NCI-H82 treated with DMSO at 0.1 percent for 48 hours (cell line): ENCODE data around the gene ERCC6L2.

Experiments
- DNase-seq: peaks from one replicate; lab custom pipeline; 2025; ENCODE audit not compliant: unreplicated experiment; lab: John Stamatoyannopoulos, UW

Gene ERCC6L2

GRCh38 chr9:95920017-95920416 lies 44.5 kb downstream of the ERCC6L2 start:
- DNase-seq = no peak

GRCh38 chr9:95923794-95924193 lies 48.3 kb downstream of the ERCC6L2 start:
- no peak for DNase-seq

GRCh38 chr9:95924987-95925386 lies 49.5 kb downstream of the ERCC6L2 start:
- DNase-seq = no peak

GRCh38 chr9:95927271-95928004 lies 51.9 kb downstream of the ERCC6L2 start:
- DNase-seq = no peak

GRCh38 chr9:95930277-95930676 lies 54.8 kb downstream of the ERCC6L2 start:
- no peak for DNase-seq

- no peak for DNase-seq
Observed at GRCh38 chr9:95935861-95936578, 60.5 kb downstream of the ERCC6L2 start.

- DNase-seq = no peak
Observed at GRCh38 chr9:95936579-95937075, 61.1 kb downstream of the ERCC6L2 start.

GRCh38 chr9:95937131-95937530 lies 61.6 kb downstream of the ERCC6L2 start:
- no peak for DNase-seq

- no peak for DNase-seq
Observed at GRCh38 chr9:95938724-95939123, 63.2 kb downstream of the ERCC6L2 start.

- no peak for DNase-seq
Observed at GRCh38 chr9:95939472-95939871, 64.0 kb downstream of the ERCC6L2 start.

- DNase-seq = no peak
Observed at GRCh38 chr9:95940265-95940664, 64.8 kb downstream of the ERCC6L2 start.

- no peak for DNase-seq
Observed at GRCh38 chr9:95942016-95942415, 66.5 kb downstream of the ERCC6L2 start.

- no peak for DNase-seq
Observed at GRCh38 chr9:95947118-95947517, 71.6 kb downstream of the ERCC6L2 start.

- DNase-seq = no peak
Observed at GRCh38 chr9:95952471-95952870, 77.0 kb downstream of the ERCC6L2 start.

- DNase-seq = no peak
Observed at GRCh38 chr9:95953986-95954385, 78.5 kb downstream of the ERCC6L2 start.

- no peak for DNase-seq
Observed at GRCh38 chr9:95954940-95955339, 79.4 kb downstream of the ERCC6L2 start.

GRCh38 chr9:95962936-95963335 lies 87.4 kb downstream of the ERCC6L2 start:
- no peak for DNase-seq

GRCh38 chr9:95963659-95964058 lies 88.2 kb downstream of the ERCC6L2 start:
- DNase-seq = no peak

GRCh38 chr9:95966306-95966705 lies 90.8 kb downstream of the ERCC6L2 start:
- DNase-seq = no peak

- DNase-seq = no peak
Observed at GRCh38 chr9:95970317-95970716, 94.8 kb downstream of the ERCC6L2 start.

GRCh38 chr9:95971815-95972214 lies 96.3 kb downstream of the ERCC6L2 start:
- DNase-seq = no peak

- DNase-seq = no peak
Observed at GRCh38 chr9:95974389-95974788, 98.9 kb downstream of the ERCC6L2 start.
